Measurements from ENCODE around the gene CCDC85B. TPM values are rescaled to one million over a fixed set of nuclear protein-coding genes. Genes with fewer than 3 reads are reported as not detected.

Gene CCDC85B
- total RNA-seq, 1 experiment from 2014 or later, result 55.3 TPM

DNA sequence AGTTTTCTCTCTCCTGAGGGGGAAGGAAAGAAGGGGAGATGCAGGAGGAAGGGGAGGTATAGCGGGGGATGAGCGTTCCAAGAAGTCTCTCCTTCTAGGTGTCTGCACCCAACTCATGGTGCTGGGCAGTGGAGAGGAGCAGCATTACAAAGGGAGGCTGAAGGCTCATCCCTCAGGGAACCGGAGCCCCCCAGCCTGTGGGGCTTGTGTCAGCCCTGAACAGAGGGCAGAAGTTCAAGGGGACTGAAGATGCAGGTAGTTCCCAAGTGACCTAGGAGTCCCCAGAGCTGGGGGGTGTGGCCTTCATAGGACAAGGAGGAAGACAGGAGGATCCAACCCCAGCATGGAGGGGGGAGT is 26.6 kb downstream of the CCDC85B start:
- Mint-ChIP-seq H3K27me3 (ENCODE audit: low read depth) (peaks cover 3% of the 10 kb centered on the region; the same call in 1 of the 2 replicates), H3K9me3 (no peaks in the 10 kb centered on the region), H3K27ac (no peak overlapping the region), H3K36me3 (peaks cover 1% of the 10 kb centered on the region), H3K4me3 (peak overlapping the region; percentile 50), H3K4me1 (peaks cover 18% of the 10 kb centered on the region)
- DNase-seq (ENCODE audit: low spot score), result no peak
- CTCF ChIA-PET, result interaction anchor here (2.3 kb wide), 1 partner anchor 27 kb away, joined by 23 read pairs; the partner anchor contains the start of genes CCDC85B and FIBP
- no peak for ATAC-seq
- TF ChIP-seq, protein P1, sequence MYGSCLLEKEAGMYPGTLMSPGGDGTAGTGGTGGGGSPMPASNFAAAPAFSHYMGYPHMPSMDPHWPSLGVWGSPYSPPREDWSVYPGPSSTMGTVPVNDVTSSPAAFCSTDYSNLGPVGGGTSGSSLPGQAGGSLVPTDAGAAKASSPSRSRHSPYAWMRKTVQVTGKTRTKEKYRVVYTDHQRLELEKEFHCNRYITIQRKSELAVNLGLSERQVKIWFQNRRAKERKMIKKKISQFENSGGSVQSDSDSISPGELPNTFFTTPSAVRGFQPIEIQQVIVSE (CRISPR knock-in tag; IDR thresholded peaks at IDR 0.05; ENCODE audit: borderline replicate concordance), result no peak
- TF ChIP-seq NFATC4 (CRISPR knock-in tag; IDR thresholded peaks at IDR 0.05) (no peak), MXD4 (CRISPR knock-in tag; IDR thresholded peaks at IDR 0.05; ENCODE audit: borderline replicate concordance) (no peak)
- POLR2A ChIA-PET, result interaction anchor here (1.3 to 1.6 kb wide), 2 partner anchors 26 to 59 kb away, joined by 3 to 12 read pairs; partner anchors contain the start of genes CCDC85B and CFL1

DNA sequence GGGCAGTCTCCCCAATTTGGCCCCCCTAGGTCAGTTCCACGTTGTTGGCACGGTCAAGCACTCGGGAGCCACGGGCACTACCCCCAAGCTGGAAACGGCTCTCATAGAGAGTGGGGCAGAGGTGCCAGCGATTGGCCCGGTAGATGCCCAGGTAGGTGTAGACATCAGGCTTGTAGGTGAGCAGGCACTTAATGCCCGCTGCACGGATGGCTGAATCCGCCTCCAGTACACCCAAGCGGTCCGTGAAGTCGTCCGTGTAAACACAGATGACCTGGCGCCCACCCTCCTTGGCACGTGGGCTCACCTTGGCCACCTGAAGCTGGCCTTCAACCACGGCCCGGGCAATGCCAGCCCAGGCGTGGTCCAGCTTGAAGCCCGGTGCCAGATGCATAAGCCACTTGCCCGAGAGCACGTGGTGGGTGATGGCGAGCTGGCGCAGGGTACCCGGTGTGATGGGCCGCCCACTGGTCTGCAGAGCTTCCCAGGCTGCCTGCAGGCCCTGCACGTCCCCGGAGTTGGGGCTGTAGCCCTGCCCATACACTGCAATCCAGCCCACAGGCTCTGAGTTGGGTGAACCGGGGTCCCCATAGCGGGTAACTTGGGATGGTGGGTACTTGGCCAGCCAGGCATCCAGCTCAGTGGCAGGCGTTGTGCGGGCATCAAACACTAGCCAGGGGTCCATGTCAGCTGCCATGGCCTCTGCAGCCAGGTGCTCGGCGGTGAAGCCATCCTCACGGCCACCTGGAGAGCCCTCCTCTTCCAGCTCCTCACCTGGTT is 27.1 kb downstream of the CCDC85B start:
- ATAC-seq (no peak), DNase-seq (ENCODE audit: low spot score) (no peak)
- TF ChIP-seq, protein P2, sequence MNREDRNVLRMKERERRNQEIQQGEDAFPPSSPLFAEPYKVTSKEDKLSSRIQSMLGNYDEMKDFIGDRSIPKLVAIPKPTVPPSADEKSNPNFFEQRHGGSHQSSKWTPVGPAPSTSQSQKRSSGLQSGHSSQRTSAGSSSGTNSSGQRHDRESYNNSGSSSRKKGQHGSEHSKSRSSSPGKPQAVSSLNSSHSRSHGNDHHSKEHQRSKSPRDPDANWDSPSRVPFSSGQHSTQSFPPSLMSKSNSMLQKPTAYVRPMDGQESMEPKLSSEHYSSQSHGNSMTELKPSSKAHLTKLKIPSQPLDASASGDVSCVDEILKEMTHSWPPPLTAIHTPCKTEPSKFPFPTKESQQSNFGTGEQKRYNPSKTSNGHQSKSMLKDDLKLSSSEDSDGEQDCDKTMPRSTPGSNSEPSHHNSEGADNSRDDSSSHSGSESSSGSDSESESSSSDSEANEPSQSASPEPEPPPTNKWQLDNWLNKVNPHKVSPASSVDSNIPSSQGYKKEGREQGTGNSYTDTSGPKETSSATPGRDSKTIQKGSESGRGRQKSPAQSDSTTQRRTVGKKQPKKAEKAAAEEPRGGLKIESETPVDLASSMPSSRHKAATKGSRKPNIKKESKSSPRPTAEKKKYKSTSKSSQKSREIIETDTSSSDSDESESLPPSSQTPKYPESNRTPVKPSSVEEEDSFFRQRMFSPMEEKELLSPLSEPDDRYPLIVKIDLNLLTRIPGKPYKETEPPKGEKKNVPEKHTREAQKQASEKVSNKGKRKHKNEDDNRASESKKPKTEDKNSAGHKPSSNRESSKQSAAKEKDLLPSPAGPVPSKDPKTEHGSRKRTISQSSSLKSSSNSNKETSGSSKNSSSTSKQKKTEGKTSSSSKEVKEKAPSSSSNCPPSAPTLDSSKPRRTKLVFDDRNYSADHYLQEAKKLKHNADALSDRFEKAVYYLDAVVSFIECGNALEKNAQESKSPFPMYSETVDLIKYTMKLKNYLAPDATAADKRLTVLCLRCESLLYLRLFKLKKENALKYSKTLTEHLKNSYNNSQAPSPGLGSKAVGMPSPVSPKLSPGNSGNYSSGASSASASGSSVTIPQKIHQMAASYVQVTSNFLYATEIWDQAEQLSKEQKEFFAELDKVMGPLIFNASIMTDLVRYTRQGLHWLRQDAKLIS (CRISPR knock-in tag; IDR thresholded peaks at IDR 0.05; ENCODE audit: borderline replicate concordance), result no peak
- TF ChIP-seq IRF2 (CRISPR knock-in tag; IDR thresholded peaks at IDR 0.05; ENCODE audit: borderline replicate concordance, low read depth), result no peak
- TF ChIP-seq ZNF423 (CRISPR knock-in tag; IDR thresholded peaks at IDR 0.05), result no peak
- TF ChIP-seq, protein P3, sequence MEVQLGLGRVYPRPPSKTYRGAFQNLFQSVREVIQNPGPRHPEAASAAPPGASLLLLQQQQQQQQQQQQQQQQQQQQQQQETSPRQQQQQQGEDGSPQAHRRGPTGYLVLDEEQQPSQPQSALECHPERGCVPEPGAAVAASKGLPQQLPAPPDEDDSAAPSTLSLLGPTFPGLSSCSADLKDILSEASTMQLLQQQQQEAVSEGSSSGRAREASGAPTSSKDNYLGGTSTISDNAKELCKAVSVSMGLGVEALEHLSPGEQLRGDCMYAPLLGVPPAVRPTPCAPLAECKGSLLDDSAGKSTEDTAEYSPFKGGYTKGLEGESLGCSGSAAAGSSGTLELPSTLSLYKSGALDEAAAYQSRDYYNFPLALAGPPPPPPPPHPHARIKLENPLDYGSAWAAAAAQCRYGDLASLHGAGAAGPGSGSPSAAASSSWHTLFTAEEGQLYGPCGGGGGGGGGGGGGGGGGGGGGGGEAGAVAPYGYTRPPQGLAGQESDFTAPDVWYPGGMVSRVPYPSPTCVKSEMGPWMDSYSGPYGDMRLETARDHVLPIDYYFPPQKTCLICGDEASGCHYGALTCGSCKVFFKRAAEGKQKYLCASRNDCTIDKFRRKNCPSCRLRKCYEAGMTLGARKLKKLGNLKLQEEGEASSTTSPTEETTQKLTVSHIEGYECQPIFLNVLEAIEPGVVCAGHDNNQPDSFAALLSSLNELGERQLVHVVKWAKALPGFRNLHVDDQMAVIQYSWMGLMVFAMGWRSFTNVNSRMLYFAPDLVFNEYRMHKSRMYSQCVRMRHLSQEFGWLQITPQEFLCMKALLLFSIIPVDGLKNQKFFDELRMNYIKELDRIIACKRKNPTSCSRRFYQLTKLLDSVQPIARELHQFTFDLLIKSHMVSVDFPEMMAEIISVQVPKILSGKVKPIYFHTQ (CRISPR knock-in tag; IDR thresholded peaks at IDR 0.05), result no peak
- TF ChIP-seq JUN (CRISPR knock-in tag; IDR thresholded peaks at IDR 0.05), result no peak
- TF ChIP-seq MAX (CRISPR knock-in tag; IDR thresholded peaks at IDR 0.05), result 0 out of 2 replicates have a peak, but pooled peaks have one; percentile 3
- 0 out of 2 replicates have a peak, but pooled peaks have one; percentile 21 for TF ChIP-seq RELA (CRISPR knock-in tag; IDR thresholded peaks at IDR 0.05; ENCODE audit: borderline replicate concordance)
- ChIA-PET CTCF (interaction anchor here (1.0 to 2.3 kb wide), 5 partner anchors 15 to 105 kb away, joined by 3 to 23 read pairs (median 3); partner anchors contain the start of genes CCDC85B and FIBP), POLR2A (interaction anchor here (1.1 to 1.6 kb wide), 3 partner anchors 26 to 59 kb away, joined by 3 to 12 read pairs (median 4); partner anchors contain the start of genes CCDC85B, CFL1 and FIBP)
- H3K27me3 Mint-ChIP-seq (ENCODE audit: low read depth), result peaks cover 3% of the 10 kb centered on the region; the same call in 1 of the 2 replicates
- H3K9me3 Mint-ChIP-seq, result no peaks in the 10 kb centered on the region
- H3K27ac Mint-ChIP-seq, result no peak overlapping the region
- H3K4me1 Mint-ChIP-seq, result peaks cover 18% of the 10 kb centered on the region
- H3K4me3 Mint-ChIP-seq, result peak overlapping the region; percentile 83
- peaks cover 7% of the 10 kb centered on the region for H3K36me3 Mint-ChIP-seq
